ENCODE data around the gene ACKR2.
A peak's percentile ranks its signal among the peaks of the same experiment; 100 is the strongest.

Gene ACKR2

DNA sequence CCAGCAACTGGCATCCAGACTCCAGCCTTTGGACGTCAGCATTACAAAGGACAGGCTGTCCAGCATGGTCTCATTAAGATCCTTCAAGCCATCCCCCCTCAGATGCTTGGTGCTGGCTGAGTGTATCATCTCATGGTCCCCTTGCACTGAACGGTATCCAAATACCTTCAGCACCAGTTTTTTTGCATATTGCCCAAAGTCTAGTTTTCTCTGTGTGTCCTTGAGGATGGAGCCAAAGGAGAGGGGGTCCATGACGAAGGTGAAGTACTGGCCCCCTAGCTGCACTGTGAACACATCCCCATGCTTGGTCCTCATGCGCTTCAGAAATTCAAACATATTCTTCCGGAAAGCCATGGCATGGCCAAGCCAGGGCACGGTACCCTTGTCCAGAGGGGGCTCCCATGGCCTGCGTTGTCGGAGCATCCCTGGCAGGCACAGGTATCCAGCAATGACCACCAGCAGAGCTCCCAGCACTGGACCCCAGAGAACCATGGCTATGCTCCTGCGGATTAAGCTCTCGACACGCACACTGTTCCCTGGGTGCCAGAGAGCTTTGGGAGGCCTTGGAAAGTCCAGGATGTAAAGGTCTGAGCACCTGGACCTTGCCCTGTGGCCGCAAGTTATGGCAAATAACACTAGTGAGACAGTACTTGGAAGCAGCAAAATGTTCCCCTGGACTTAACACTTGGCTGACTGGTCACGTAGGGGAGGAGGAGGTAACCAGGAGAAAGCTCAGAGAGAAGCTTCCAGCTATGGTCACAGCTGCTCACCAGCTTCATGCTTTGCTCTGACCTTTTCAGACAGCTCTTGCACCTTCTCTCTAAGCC lies 66.3 kb downstream of the ACKR2 start, which contains the start of gene CYP8B1:
Gene CYP8B1, minus strand, starts transcription at position 555 of the 827 bp plus-strand sequence. Its CDS starts 63 bp downstream, at position 492.
- no peaks in the 10 kb centered on the region for H3K9me3 ChIP-seq (ENCODE audit: severe bottlenecking)
- DNase-seq, result no peak
- no peak within 1 kb of the TSS for H3K27ac ChIP-seq
- no peak within 1 kb of the TSS for H3K4me3 ChIP-seq (ENCODE audit: low read depth, low read length)
- TF ChIP-seq, protein P1, sequence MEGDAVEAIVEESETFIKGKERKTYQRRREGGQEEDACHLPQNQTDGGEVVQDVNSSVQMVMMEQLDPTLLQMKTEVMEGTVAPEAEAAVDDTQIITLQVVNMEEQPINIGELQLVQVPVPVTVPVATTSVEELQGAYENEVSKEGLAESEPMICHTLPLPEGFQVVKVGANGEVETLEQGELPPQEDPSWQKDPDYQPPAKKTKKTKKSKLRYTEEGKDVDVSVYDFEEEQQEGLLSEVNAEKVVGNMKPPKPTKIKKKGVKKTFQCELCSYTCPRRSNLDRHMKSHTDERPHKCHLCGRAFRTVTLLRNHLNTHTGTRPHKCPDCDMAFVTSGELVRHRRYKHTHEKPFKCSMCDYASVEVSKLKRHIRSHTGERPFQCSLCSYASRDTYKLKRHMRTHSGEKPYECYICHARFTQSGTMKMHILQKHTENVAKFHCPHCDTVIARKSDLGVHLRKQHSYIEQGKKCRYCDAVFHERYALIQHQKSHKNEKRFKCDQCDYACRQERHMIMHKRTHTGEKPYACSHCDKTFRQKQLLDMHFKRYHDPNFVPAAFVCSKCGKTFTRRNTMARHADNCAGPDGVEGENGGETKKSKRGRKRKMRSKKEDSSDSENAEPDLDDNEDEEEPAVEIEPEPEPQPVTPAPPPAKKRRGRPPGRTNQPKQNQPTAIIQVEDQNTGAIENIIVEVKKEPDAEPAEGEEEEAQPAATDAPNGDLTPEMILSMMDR (IDR thresholded peaks at IDR 0.05; ENCODE audit: low read depth, low read length), result no peak
- H3K27me3 ChIP-seq (ENCODE audit: insufficient read depth, low read depth, severe bottlenecking), result no peaks in the 10 kb centered on the region
- no peaks in the 10 kb centered on the region for H3K36me3 ChIP-seq

DNA sequence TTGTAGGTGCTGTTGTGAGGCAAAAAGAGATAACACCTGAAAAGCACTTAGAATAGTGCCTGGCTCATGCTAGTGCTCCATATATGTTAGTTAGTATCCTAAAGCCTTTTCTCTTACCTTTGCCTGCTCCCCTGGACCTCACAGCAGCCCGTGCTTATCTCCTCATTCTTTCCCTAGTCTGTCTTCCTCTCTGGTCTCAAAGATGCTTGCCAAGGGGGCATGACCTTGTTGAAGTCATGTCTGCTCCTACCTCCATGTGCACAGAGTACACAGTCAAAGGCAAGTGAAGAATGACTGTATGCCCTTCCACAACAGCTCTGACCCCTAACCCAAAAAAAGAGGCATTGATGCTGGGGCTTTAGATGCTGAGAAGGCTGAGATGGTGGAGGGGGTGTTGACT lies 67.2 kb downstream of the ACKR2 start:
- Histone ChIP-seq H3K27me3 (ENCODE audit: insufficient read depth, low read depth, severe bottlenecking) (no peaks in the 10 kb centered on the region), H3K4me3 (ENCODE audit: low read depth, low read length) (no peak overlapping the region)
- no peak for DNase-seq

DNA sequence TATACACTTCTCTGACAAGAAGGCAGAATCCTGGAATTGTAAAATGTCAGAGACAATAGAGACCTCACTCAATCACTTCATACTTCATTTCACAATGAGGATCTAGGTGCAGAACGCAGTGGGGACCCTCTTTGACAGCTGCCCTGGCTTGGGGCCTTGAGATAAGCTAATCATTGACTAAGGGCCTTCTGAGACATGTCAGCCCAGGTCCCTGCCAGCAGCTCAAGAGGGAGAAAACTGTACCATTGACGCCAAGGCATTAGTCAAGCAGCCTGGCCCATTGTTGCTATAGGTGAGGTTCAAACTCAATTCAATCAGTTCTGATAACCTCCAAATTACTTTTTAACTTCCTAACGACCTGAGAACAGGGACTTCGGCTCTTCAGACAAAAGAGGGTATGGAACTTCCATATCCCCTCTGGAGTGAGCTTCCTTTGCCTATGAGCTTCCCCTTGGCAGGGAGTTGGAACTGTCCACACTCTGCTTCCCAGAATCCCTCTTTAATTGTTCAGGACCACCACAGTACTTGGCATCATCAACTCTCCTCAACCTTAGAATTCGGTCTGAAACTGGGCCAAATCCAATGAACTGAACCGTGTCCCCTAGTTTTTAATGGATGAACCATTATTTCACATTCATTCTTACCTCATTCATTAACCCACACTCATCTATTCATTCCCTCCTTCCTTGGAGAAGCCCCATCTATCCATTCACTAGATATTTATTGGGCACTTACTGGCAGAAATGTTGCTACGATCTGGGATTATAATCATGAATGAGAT lies 67.9 kb downstream of the ACKR2 start:
- Histone ChIP-seq H3K27ac (no peak overlapping the region), H3K4me3 (ENCODE audit: low read depth, low read length) (no peak overlapping the region), H3K27me3 (ENCODE audit: insufficient read depth, low read depth, severe bottlenecking) (no peaks in the 10 kb centered on the region), H3K36me3 (no peaks in the 10 kb centered on the region), H3K9me3 (ENCODE audit: severe bottlenecking) (no peaks in the 10 kb centered on the region)
- DNase-seq, result no peak
- TF ChIP-seq, protein P1 (IDR thresholded peaks at IDR 0.05; ENCODE audit: low read depth, low read length), result no peak

More for the DNA sequence above, 67.2 kb downstream of the ACKR2 start:
- Histone ChIP-seq H3K36me3 (no peaks in the 10 kb centered on the region), H3K27ac (no peak overlapping the region), H3K9me3 (ENCODE audit: severe bottlenecking) (no peaks in the 10 kb centered on the region)
- TF ChIP-seq, protein P1 (IDR thresholded peaks at IDR 0.05; ENCODE audit: low read depth, low read length), result no peak

DNA sequence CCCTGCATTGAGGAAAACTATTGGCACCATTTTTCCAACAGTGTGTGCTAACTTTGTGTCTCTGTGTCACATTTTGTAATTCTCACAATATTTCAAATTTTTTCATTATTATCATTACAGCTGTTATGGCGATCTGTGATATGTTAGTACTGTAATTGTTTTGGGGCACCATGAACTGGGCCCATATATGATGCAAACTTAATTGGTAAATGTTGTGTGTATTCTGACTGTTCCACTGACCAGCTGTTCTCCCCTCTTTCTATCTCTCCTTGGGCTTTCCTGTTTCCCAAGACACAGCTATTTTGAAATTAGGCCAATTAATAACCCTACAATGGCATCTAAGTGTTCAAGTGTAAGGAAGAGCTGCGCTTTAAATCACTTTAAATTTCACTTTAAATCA lies 68.6 kb downstream of the ACKR2 start:
- Histone ChIP-seq H3K36me3 (no peaks in the 10 kb centered on the region), H3K27ac (no peak overlapping the region), H3K27me3 (ENCODE audit: insufficient read depth, low read depth, severe bottlenecking) (no peaks in the 10 kb centered on the region), H3K4me3 (ENCODE audit: low read depth, low read length) (no peak overlapping the region), H3K9me3 (ENCODE audit: severe bottlenecking) (no peaks in the 10 kb centered on the region)
- TF ChIP-seq, protein P1 (IDR thresholded peaks at IDR 0.05; ENCODE audit: low read depth, low read length), result no peak
- no peak for DNase-seq

DNA sequence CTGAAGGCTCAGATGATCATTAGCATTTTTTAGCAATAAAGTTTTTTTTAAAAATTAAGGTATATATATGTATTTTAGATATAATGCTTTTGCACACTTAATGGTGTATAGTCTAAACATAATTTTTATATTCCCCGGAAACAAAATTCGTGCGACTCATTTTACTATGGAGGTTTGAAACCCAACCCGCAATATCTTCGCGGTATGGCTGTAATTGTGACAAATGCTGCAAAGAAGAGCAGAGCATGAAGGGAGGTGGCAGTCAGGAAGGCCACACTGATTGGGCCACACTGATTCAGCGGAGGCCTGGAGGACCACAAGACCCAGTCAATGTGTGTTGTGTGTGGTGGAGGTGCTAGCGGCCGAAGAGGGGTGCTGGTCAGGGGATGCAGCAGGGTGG lies 70.9 kb downstream of the ACKR2 start:
- no peak overlapping the region for H3K27ac ChIP-seq
- H3K27me3 ChIP-seq (ENCODE audit: insufficient read depth, low read depth, severe bottlenecking), result no peaks in the 10 kb centered on the region
- peak overlapping the region; percentile 68 for H3K4me3 ChIP-seq (ENCODE audit: low read depth, low read length)
- TF ChIP-seq, protein P1 (IDR thresholded peaks at IDR 0.05; ENCODE audit: low read depth, low read length), result no peak
- no peaks in the 10 kb centered on the region for H3K9me3 ChIP-seq (ENCODE audit: severe bottlenecking)
- no peaks in the 10 kb centered on the region for H3K36me3 ChIP-seq
- DNase-seq, result no peak
